Measurements from ENCODE around the gene CAMSAP1.

Gene CAMSAP1

GRCh38 chr9:135764731-135765130 is 142.6 kb downstream of the CAMSAP1 start:
- Histone ChIP-seq H3K9me3 (ENCODE audit: control insufficient read depth in 5 of 5, low read length in 5 of 5) (peaks cover 0 to 25% (median 12%) of the 10 kb centered on the region in 5 donors), H3K27me3 (ENCODE audit: control insufficient read depth in 5 of 5, insufficient read depth in 4 of 5, low read length in 5 of 5) (peaks cover 0 to 15% (median 6%) of the 10 kb centered on the region in 5 donors), H3K36me3 (ENCODE audit: control insufficient read depth in 5 of 5, insufficient read depth in 5 of 5, low read length in 5 of 5) (no peaks in the 10 kb centered on the region), H3K4me3 (ENCODE audit: low read depth in 1 of 5, low read length in 5 of 5) (no peak overlapping the region), H3K9ac (ENCODE audit: low read length in 5 of 5) (no peak overlapping the region), H3K4me1 (ENCODE audit: control insufficient read depth in 5 of 5, insufficient read depth in 5 of 5, low read length in 5 of 5) (no peaks in the 10 kb centered on the region), H3K27ac (ENCODE audit: low read depth, low read length) (no peak overlapping the region)

GRCh38 chr9:135763716-135764446 is 143.5 kb downstream of the CAMSAP1 start:
- H3K36me3 ChIP-seq (ENCODE audit: control insufficient read depth in 5 of 5, insufficient read depth in 5 of 5, low read length in 5 of 5), result no peaks in the 10 kb centered on the region
- peaks cover 0 to 11% (median 7%) of the 10 kb centered on the region in 5 donors for H3K27me3 ChIP-seq (ENCODE audit: control insufficient read depth in 5 of 5, insufficient read depth in 4 of 5, low read length in 5 of 5)
- H3K27ac ChIP-seq (ENCODE audit: low read depth, low read length), result no peak overlapping the region
- H3K4me1 ChIP-seq (ENCODE audit: control insufficient read depth in 5 of 5, insufficient read depth in 5 of 5, low read length in 5 of 5), result no peaks in the 10 kb centered on the region
- peaks cover 0 to 25% (median 12%) of the 10 kb centered on the region in 5 donors for H3K9me3 ChIP-seq (ENCODE audit: control insufficient read depth in 5 of 5, low read length in 5 of 5)
- H3K4me3 ChIP-seq (ENCODE audit: low read depth in 1 of 5, low read length in 5 of 5), result no peak overlapping the region
- H3K9ac ChIP-seq (ENCODE audit: low read length in 5 of 5), result no peak overlapping the region

- peaks cover 0 to 25% (median 12%) of the 10 kb centered on the region in 5 donors for H3K9me3 ChIP-seq (ENCODE audit: control insufficient read depth in 5 of 5, low read length in 5 of 5)
- H3K4me1 ChIP-seq (ENCODE audit: control insufficient read depth in 5 of 5, insufficient read depth in 5 of 5, low read length in 5 of 5), result no peaks in the 10 kb centered on the region
Observed at GRCh38 chr9:135762921-135763320, 144.4 kb downstream of the CAMSAP1 start.

GRCh38 chr9:135761845-135762168 is 145.5 kb downstream of the CAMSAP1 start:
- no peak overlapping the region for H3K4me3 ChIP-seq (ENCODE audit: low read depth in 1 of 5, low read length in 5 of 5)
- H3K4me1 ChIP-seq (ENCODE audit: control insufficient read depth in 5 of 5, insufficient read depth in 5 of 5, low read length in 5 of 5), result no peaks in the 10 kb centered on the region
- peaks cover 0 to 20% (median 12%) of the 10 kb centered on the region in 5 donors for H3K9me3 ChIP-seq (ENCODE audit: control insufficient read depth in 5 of 5, low read length in 5 of 5)
- no peaks in the 10 kb centered on the region for H3K36me3 ChIP-seq (ENCODE audit: control insufficient read depth in 5 of 5, insufficient read depth in 5 of 5, low read length in 5 of 5)
- no peak overlapping the region for H3K27ac ChIP-seq (ENCODE audit: low read depth, low read length)
- peaks cover 0 to 14% (median 5%) of the 10 kb centered on the region in 5 donors for H3K27me3 ChIP-seq (ENCODE audit: control insufficient read depth in 5 of 5, insufficient read depth in 4 of 5, low read length in 5 of 5)
- H3K9ac ChIP-seq (ENCODE audit: low read length in 5 of 5), result no peak overlapping the region

More at GRCh38 chr9:135762921-135763320, 144.4 kb downstream of the CAMSAP1 start:
- no peak overlapping the region for H3K27ac ChIP-seq (ENCODE audit: low read depth, low read length)
- no peaks in the 10 kb centered on the region for H3K36me3 ChIP-seq (ENCODE audit: control insufficient read depth in 5 of 5, insufficient read depth in 5 of 5, low read length in 5 of 5)
- H3K4me3 ChIP-seq (ENCODE audit: low read depth in 1 of 5, low read length in 5 of 5), result no peak overlapping the region
- no peak overlapping the region for H3K9ac ChIP-seq (ENCODE audit: low read length in 5 of 5)
- H3K27me3 ChIP-seq (ENCODE audit: control insufficient read depth in 5 of 5, insufficient read depth in 4 of 5, low read length in 5 of 5), result peaks cover 0 to 13% (median 5%) of the 10 kb centered on the region in 5 donors

GRCh38 chr9:135761150-135761844 is 146.0 kb downstream of the CAMSAP1 start:
- Histone ChIP-seq H3K4me1 (ENCODE audit: control insufficient read depth in 5 of 5, insufficient read depth in 5 of 5, low read length in 5 of 5) (no peaks in the 10 kb centered on the region), H3K9me3 (ENCODE audit: control insufficient read depth in 5 of 5, low read length in 5 of 5) (peaks cover 0 to 15% (median 7%) of the 10 kb centered on the region in 5 donors), H3K27ac (ENCODE audit: low read depth, low read length) (no peak overlapping the region), H3K36me3 (ENCODE audit: control insufficient read depth in 5 of 5, insufficient read depth in 5 of 5, low read length in 5 of 5) (no peaks in the 10 kb centered on the region), H3K27me3 (ENCODE audit: control insufficient read depth in 5 of 5, insufficient read depth in 4 of 5, low read length in 5 of 5) (peaks cover 0 to 14% (median 5%) of the 10 kb centered on the region in 5 donors), H3K9ac (ENCODE audit: low read length in 5 of 5) (no peak overlapping the region), H3K4me3 (ENCODE audit: low read depth in 1 of 5, low read length in 5 of 5) (no peak overlapping the region)

GRCh38 chr9:135760465-135760864 is 146.9 kb downstream of the CAMSAP1 start:
- H3K4me3 ChIP-seq (ENCODE audit: low read depth in 1 of 5, low read length in 5 of 5), result no peak overlapping the region
- H3K27ac ChIP-seq (ENCODE audit: low read depth, low read length), result no peak overlapping the region
- no peaks in the 10 kb centered on the region for H3K36me3 ChIP-seq (ENCODE audit: control insufficient read depth in 5 of 5, insufficient read depth in 5 of 5, low read length in 5 of 5)
- H3K27me3 ChIP-seq (ENCODE audit: control insufficient read depth in 5 of 5, insufficient read depth in 4 of 5, low read length in 5 of 5), result peaks cover 0 to 18% (median 5%) of the 10 kb centered on the region in 5 donors
- peaks cover 0 to 16% (median 5%) of the 10 kb centered on the region in 5 donors for H3K9me3 ChIP-seq (ENCODE audit: control insufficient read depth in 5 of 5, low read length in 5 of 5)
- no peak overlapping the region for H3K9ac ChIP-seq (ENCODE audit: low read length in 5 of 5)
- no peaks in the 10 kb centered on the region for H3K4me1 ChIP-seq (ENCODE audit: control insufficient read depth in 5 of 5, insufficient read depth in 5 of 5, low read length in 5 of 5)

- no peak overlapping the region for H3K27ac ChIP-seq (ENCODE audit: low read depth, low read length)
- H3K4me1 ChIP-seq (ENCODE audit: control insufficient read depth in 5 of 5, insufficient read depth in 5 of 5, low read length in 5 of 5), result no peaks in the 10 kb centered on the region
- no peaks in the 10 kb centered on the region for H3K36me3 ChIP-seq (ENCODE audit: control insufficient read depth in 5 of 5, insufficient read depth in 5 of 5, low read length in 5 of 5)
- H3K9me3 ChIP-seq (ENCODE audit: control insufficient read depth in 5 of 5, low read length in 5 of 5), result peaks cover 0 to 13% (median 10%) of the 10 kb centered on the region in 5 donors
- no peak overlapping the region for H3K4me3 ChIP-seq (ENCODE audit: low read depth in 1 of 5, low read length in 5 of 5)
- H3K9ac ChIP-seq (ENCODE audit: low read length in 5 of 5), result no peak overlapping the region
- H3K27me3 ChIP-seq (ENCODE audit: control insufficient read depth in 5 of 5, insufficient read depth in 4 of 5, low read length in 5 of 5), result peaks cover 0 to 23% (median 8%) of the 10 kb centered on the region in 5 donors
Observed at GRCh38 chr9:135759676-135760300, 147.6 kb downstream of the CAMSAP1 start.

GRCh38 chr9:135758870-135759269 is 148.5 kb downstream of the CAMSAP1 start:
- Histone ChIP-seq H3K27me3 (ENCODE audit: control insufficient read depth in 5 of 5, insufficient read depth in 4 of 5, low read length in 5 of 5) (peaks cover 3 to 24% (median 10%) of the 10 kb centered on the region in 5 donors), H3K4me3 (ENCODE audit: low read depth in 1 of 5, low read length in 5 of 5) (no peak overlapping the region), H3K9ac (ENCODE audit: low read length in 5 of 5) (no peak overlapping the region), H3K4me1 (ENCODE audit: control insufficient read depth in 5 of 5, insufficient read depth in 5 of 5, low read length in 5 of 5) (no peaks in the 10 kb centered on the region), H3K9me3 (ENCODE audit: control insufficient read depth in 5 of 5, low read length in 5 of 5) (peaks cover 0 to 13% (median 10%) of the 10 kb centered on the region in 5 donors), H3K36me3 (ENCODE audit: control insufficient read depth in 5 of 5, insufficient read depth in 5 of 5, low read length in 5 of 5) (no peaks in the 10 kb centered on the region), H3K27ac (ENCODE audit: low read depth, low read length) (no peak overlapping the region)
